Measurements from ENCODE around the gene SLC22A5.

The SLC22A5 gene

DNA sequence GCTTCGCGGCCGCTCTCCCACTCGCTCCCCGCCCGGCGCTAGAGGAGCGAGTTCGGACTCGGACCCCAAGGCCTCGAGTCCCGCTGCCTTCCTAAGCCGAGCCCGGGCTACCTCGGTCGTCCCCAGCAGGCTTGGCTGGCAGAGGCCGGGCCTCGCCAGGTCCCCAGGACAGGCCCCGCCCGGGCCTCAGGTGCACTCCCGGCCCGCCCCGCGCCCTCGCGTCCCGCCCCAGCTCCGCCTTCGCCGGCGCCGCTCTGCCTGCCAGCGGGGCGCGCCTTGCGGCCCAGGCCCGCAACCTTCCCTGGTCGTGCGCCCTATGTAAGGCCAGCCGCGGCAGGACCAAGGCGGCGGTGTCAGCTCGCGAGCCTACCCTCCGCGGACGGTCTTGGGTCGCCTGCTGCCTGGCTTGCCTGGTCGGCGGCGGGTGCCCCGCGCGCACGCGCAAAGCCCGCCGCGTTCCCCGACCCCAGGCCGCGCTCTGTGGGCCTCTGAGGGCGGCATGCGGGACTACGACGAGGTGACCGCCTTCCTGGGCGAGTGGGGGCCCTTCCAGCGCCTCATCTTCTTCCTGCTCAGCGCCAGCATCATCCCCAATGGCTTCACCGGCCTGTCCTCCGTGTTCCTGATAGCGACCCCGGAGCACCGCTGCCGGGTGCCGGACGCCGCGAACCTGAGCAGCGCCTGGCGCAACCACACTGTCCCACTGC is at the start of gene SLC22A5:
Gene SLC22A5, plus strand, starts transcription at position 237 of the 707 bp plus-strand sequence. Its CDS starts 263 bp downstream, at position 500.
- H3K9ac ChIP-seq = peak within 1 kb of the TSS; percentile 65; the same call in 1 of the 2 replicates
- no peaks in the 10 kb centered on the region for H3K36me3 ChIP-seq (ENCODE audit: insufficient read depth)
- H4K20me1 ChIP-seq (ENCODE audit: insufficient read depth) = no peaks in the 10 kb centered on the region
- H3K4me3 ChIP-seq (IDR thresholded peaks at IDR 0.05; ENCODE audit: insufficient read depth, low read depth, low read length) = no peak within 1 kb of the TSS
- peak within 1 kb of the TSS; percentile 91 for H2AFZ ChIP-seq (ENCODE audit: low read depth)
- H3K27me3 ChIP-seq (ENCODE audit: insufficient read depth, low read depth) = no peaks in the 10 kb centered on the region
- H3K4me2 ChIP-seq = peak within 1 kb of the TSS; percentile 84
- TF ChIP-seq, protein P1, sequence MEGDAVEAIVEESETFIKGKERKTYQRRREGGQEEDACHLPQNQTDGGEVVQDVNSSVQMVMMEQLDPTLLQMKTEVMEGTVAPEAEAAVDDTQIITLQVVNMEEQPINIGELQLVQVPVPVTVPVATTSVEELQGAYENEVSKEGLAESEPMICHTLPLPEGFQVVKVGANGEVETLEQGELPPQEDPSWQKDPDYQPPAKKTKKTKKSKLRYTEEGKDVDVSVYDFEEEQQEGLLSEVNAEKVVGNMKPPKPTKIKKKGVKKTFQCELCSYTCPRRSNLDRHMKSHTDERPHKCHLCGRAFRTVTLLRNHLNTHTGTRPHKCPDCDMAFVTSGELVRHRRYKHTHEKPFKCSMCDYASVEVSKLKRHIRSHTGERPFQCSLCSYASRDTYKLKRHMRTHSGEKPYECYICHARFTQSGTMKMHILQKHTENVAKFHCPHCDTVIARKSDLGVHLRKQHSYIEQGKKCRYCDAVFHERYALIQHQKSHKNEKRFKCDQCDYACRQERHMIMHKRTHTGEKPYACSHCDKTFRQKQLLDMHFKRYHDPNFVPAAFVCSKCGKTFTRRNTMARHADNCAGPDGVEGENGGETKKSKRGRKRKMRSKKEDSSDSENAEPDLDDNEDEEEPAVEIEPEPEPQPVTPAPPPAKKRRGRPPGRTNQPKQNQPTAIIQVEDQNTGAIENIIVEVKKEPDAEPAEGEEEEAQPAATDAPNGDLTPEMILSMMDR (conservative IDR thresholded peaks at IDR 0.05; ENCODE audit: low read depth, low read length) = no peak
- H3K4me1 ChIP-seq (ENCODE audit: low read depth, poor library complexity, severe bottlenecking) = peaks cover 32% of the 10 kb centered on the region
- H3K27ac ChIP-seq = peak within 1 kb of the TSS; percentile 43; the same call in 1 of the 2 replicates
- no peaks in the 10 kb centered on the region for H3K79me2 ChIP-seq (ENCODE audit: insufficient read depth, low read depth)

DNA sequence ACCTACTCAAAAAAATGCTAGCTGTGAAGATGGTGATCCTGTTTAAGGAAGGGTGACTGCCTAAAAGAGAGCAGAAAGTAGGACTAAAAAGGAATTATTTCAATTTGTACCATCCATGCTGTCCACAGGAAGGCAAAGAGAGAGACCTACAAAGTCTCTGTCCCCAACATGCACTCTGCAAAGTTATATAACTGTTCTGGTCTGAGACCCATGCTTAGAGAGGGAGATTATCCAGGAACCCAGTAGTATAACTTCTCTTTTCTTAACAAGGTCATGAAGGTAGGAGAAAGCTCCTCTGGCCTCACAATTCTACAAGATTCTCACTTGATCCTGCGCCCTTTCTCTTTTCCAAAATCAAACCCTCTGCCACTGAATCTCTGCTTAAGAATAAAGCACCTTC is 49.5 kb upstream of the SLC22A5 start:
- Histone ChIP-seq H3K4me1 (ENCODE audit: low read depth, poor library complexity, severe bottlenecking) (no peaks in the 10 kb centered on the region), H2AFZ (ENCODE audit: low read depth) (no peak overlapping the region)

DNA sequence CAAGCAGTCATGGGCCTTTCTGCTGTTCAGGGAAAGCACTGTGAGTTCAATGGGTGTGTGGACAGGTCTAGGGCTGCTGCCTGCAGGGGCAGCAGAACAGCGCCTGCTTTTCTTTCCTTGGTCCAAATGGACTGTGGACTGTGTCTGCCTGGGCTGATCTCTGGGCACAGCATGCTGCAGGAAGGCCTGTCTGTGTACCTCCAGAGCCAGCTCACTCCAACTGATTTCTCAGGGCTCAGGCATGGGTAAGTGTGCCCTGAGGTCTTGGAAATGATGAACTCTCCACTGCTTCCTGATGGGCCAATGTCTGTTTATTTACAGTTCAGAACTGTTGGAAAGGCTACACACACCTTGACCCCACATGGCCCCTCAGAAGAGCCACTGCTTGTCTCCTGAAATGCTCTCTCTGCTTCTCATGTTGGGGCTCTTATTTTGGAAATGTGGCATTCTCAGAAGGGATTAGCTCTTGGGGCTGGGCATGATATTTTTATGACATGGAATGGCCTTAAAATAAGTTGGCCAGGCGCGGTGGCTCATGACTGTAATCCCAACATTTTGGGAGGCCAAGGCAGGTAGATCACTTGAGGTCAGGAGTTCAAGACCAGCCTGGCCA is 48.3 kb upstream of the SLC22A5 start:
- H3K4me3 ChIP-seq (IDR thresholded peaks at IDR 0.05; ENCODE audit: insufficient read depth, low read depth, low read length) = no peak overlapping the region
- no peak overlapping the region for H2AFZ ChIP-seq (ENCODE audit: low read depth)
- H3K27ac ChIP-seq = no peak overlapping the region
- H3K4me2 ChIP-seq = no peak overlapping the region
- H3K9ac ChIP-seq = no peak overlapping the region
- no peaks in the 10 kb centered on the region for H4K20me1 ChIP-seq (ENCODE audit: insufficient read depth)
- H3K27me3 ChIP-seq (ENCODE audit: insufficient read depth, low read depth) = no peaks in the 10 kb centered on the region
- TF ChIP-seq, protein P1 (conservative IDR thresholded peaks at IDR 0.05; ENCODE audit: low read depth, low read length) = no peak
- H3K36me3 ChIP-seq (ENCODE audit: insufficient read depth) = no peaks in the 10 kb centered on the region
- H3K4me1 ChIP-seq (ENCODE audit: low read depth, poor library complexity, severe bottlenecking) = no peaks in the 10 kb centered on the region
- H3K79me2 ChIP-seq (ENCODE audit: insufficient read depth, low read depth) = no peaks in the 10 kb centered on the region

More for the DNA sequence above, 49.5 kb upstream of the SLC22A5 start:
- H3K36me3 ChIP-seq (ENCODE audit: insufficient read depth) = no peaks in the 10 kb centered on the region
- no peak overlapping the region for H3K9ac ChIP-seq
- no peaks in the 10 kb centered on the region for H3K27me3 ChIP-seq (ENCODE audit: insufficient read depth, low read depth)
- H3K4me3 ChIP-seq (IDR thresholded peaks at IDR 0.05; ENCODE audit: insufficient read depth, low read depth, low read length) = no peak overlapping the region
- TF ChIP-seq, protein P1 (conservative IDR thresholded peaks at IDR 0.05; ENCODE audit: low read depth, low read length) = no peak
- no peak overlapping the region for H3K4me2 ChIP-seq
- H3K79me2 ChIP-seq (ENCODE audit: insufficient read depth, low read depth) = no peaks in the 10 kb centered on the region
- H4K20me1 ChIP-seq (ENCODE audit: insufficient read depth) = no peaks in the 10 kb centered on the region
- no peak overlapping the region for H3K27ac ChIP-seq

DNA sequence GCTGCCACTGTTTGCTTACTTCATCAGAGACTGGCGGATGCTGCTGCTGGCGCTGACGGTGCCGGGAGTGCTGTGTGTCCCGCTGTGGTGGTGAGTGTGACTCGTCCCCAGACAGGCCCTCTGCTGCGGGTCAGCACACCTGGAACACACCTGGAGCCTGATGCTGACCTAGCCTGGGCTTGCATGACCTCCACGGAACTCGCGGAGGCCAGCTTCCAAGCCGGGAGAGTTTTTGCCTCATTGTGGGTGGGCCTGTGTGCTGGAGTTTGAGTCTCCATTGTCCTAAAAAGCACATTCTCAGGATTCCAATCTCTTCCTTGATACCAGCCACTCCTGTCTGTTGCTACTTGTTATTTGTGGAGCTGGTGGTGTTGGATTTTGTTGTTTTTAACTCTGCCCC is 47.2 kb upstream of the SLC22A5 start:
- no peaks in the 10 kb centered on the region for H3K79me2 ChIP-seq (ENCODE audit: insufficient read depth, low read depth)
- H3K36me3 ChIP-seq (ENCODE audit: insufficient read depth) = no peaks in the 10 kb centered on the region
- no peaks in the 10 kb centered on the region for H3K27me3 ChIP-seq (ENCODE audit: insufficient read depth, low read depth)
- H3K4me1 ChIP-seq (ENCODE audit: low read depth, poor library complexity, severe bottlenecking) = no peaks in the 10 kb centered on the region
- H3K9ac ChIP-seq = no peak overlapping the region
- TF ChIP-seq, protein P1 (conservative IDR thresholded peaks at IDR 0.05; ENCODE audit: low read depth, low read length) = no peak
- H3K4me3 ChIP-seq (IDR thresholded peaks at IDR 0.05; ENCODE audit: insufficient read depth, low read depth, low read length) = no peak overlapping the region
- no peak overlapping the region for H2AFZ ChIP-seq (ENCODE audit: low read depth)
- H3K27ac ChIP-seq = no peak overlapping the region
- no peaks in the 10 kb centered on the region for H4K20me1 ChIP-seq (ENCODE audit: insufficient read depth)
- H3K4me2 ChIP-seq = no peak overlapping the region

Measured in KMS-11 (cell line).